HUES48 (cell line): Measurements from ENCODE around the gene FCHSD1.

Experiments used
- H3K27ac ChIP-seq: one replicate; pipeline ENCODE4 v1.7.0; 2013; ENCODE audit warnings: low read depth, low read length, inconsistent platforms
- H3K27me3 ChIP-seq: 2 replicates; pipeline ENCODE4 v1.6.1; 2013; ENCODE audit warnings: mild to moderate bottlenecking, low read length; ENCODE audit not compliant: control insufficient read depth, insufficient read depth
- H3K36me3 ChIP-seq: 2 replicates; pipeline ENCODE4 v1.6.1; 2013; ENCODE audit warnings: low read length; ENCODE audit not compliant: control insufficient read depth, insufficient read depth
- H3K4me1 ChIP-seq: 2 replicates; pipeline ENCODE4 v1.6.1; 2013; ENCODE audit warnings: mild to moderate bottlenecking, low read length; ENCODE audit not compliant: control insufficient read depth, insufficient read depth
- H3K4me3 ChIP-seq: 2 replicates; pipeline ENCODE4 v1.5.1; 2013; ENCODE audit warnings: mild to moderate bottlenecking, low read depth, low read length
- H3K9ac ChIP-seq: 2 replicates; pipeline ENCODE4 v1.6.1; 2013; ENCODE audit warnings: mild to moderate bottlenecking, low read depth, low read length, moderate library complexity
- H3K9me3 ChIP-seq: 2 replicates; pipeline ENCODE4 v1.6.1; 2013; ENCODE audit warnings: low read length; ENCODE audit not compliant: control insufficient read depth, insufficient read depth

Gene FCHSD1

GRCh38 chr5:141686648-141687416 lies 35.6 kb upstream of the FCHSD1 start:
- Histone ChIP-seq H3K9ac (no peak overlapping the region), H3K4me3 (no peak overlapping the region), H3K9me3 (no peaks in the 10 kb centered on the region)

GRCh38 chr5:141685591-141685990 lies 34.4 kb upstream of the FCHSD1 start:
- H3K9ac ChIP-seq, result no peak overlapping the region
- no peaks in the 10 kb centered on the region for H3K9me3 ChIP-seq
- no peaks in the 10 kb centered on the region for H3K36me3 ChIP-seq
- H3K27ac ChIP-seq, result no peak overlapping the region
- peaks cover 3% of the 10 kb centered on the region; the same call in 1 of the 2 replicates for H3K27me3 ChIP-seq
- no peak overlapping the region for H3K4me3 ChIP-seq
- peaks cover 32% of the 10 kb centered on the region for H3K4me1 ChIP-seq

More at GRCh38 chr5:141686648-141687416, 35.6 kb upstream of the FCHSD1 start:
- Histone ChIP-seq H3K27ac (peak overlapping the region; percentile 59), H3K4me1 (peaks cover 24% of the 10 kb centered on the region), H3K36me3 (no peaks in the 10 kb centered on the region), H3K27me3 (peaks cover 6% of the 10 kb centered on the region; the same call in 1 of the 2 replicates)

- H3K4me1 ChIP-seq, result peaks cover 36% of the 10 kb centered on the region
- peaks cover 7% of the 10 kb centered on the region; the same call in 1 of the 2 replicates for H3K36me3 ChIP-seq
- H3K27me3 ChIP-seq, result no peaks in the 10 kb centered on the region
- no peak overlapping the region for H3K27ac ChIP-seq
- H3K4me3 ChIP-seq, result no peak overlapping the region
- H3K9me3 ChIP-seq, result no peaks in the 10 kb centered on the region
- H3K9ac ChIP-seq, result no peak overlapping the region
These were observed 32.5 kb upstream of the FCHSD1 start for GRCh38 chr5:141683596-141684141.

GRCh38 chr5:141681695-141682641 lies 30.8 kb upstream of the FCHSD1 start, which contains the start of gene ARAP3:
TSS of gene ARAP3 (minus strand) at chr5:141682230. CDS start at chr5:141680486, 1,744 bp downstream.
- H3K27ac ChIP-seq, result peak within 1 kb of the TSS; percentile 94
- H3K9ac ChIP-seq, result peak within 1 kb of the TSS; percentile 58
- H3K27me3 ChIP-seq, result no peaks in the 10 kb centered on the region
- H3K9me3 ChIP-seq, result no peaks in the 10 kb centered on the region
- H3K4me1 ChIP-seq, result peaks cover 32% of the 10 kb centered on the region
- H3K36me3 ChIP-seq, result peaks cover 8% of the 10 kb centered on the region; the same call in 1 of the 2 replicates
- H3K4me3 ChIP-seq, result peak within 1 kb of the TSS; percentile 73

GRCh38 chr5:141681295-141681694 lies 30.1 kb upstream of the FCHSD1 start:
- H3K4me3 ChIP-seq, result peak overlapping the region; percentile 73
- peaks cover 8% of the 10 kb centered on the region; the same call in 1 of the 2 replicates for H3K36me3 ChIP-seq
- H3K27me3 ChIP-seq, result no peaks in the 10 kb centered on the region
- H3K27ac ChIP-seq, result peak overlapping the region; percentile 94
- H3K9me3 ChIP-seq, result no peaks in the 10 kb centered on the region
- H3K9ac ChIP-seq, result peak overlapping the region; percentile 49
- peaks cover 29% of the 10 kb centered on the region for H3K4me1 ChIP-seq

GRCh38 chr5:141680751-141681201 lies 29.6 kb upstream of the FCHSD1 start:
- Histone ChIP-seq H3K9me3 (no peaks in the 10 kb centered on the region), H3K9ac (no peak overlapping the region), H3K27ac (peak overlapping the region; percentile 94), H3K27me3 (no peaks in the 10 kb centered on the region), H3K4me1 (peaks cover 30% of the 10 kb centered on the region), H3K4me3 (peak overlapping the region; percentile 73), H3K36me3 (peaks cover 8% of the 10 kb centered on the region; the same call in 1 of the 2 replicates)

GRCh38 chr5:141680178-141680577 lies 29.0 kb upstream of the FCHSD1 start:
- Histone ChIP-seq H3K36me3 (peaks cover 8% of the 10 kb centered on the region; the same call in 1 of the 2 replicates), H3K27ac (peak overlapping the region; percentile 94), H3K4me3 (no peak overlapping the region), H3K9ac (no peak overlapping the region), H3K4me1 (peaks cover 33% of the 10 kb centered on the region), H3K9me3 (no peaks in the 10 kb centered on the region), H3K27me3 (no peaks in the 10 kb centered on the region)

GRCh38 chr5:141677415-141677814 lies 26.2 kb upstream of the FCHSD1 start:
- Histone ChIP-seq H3K27ac (no peak overlapping the region), H3K9me3 (no peaks in the 10 kb centered on the region), H3K36me3 (peaks cover 14% of the 10 kb centered on the region), H3K9ac (no peak overlapping the region), H3K4me1 (peaks cover 32% of the 10 kb centered on the region), H3K27me3 (no peaks in the 10 kb centered on the region), H3K4me3 (no peak overlapping the region)

- H3K36me3 ChIP-seq, result peaks cover 31% of the 10 kb centered on the region
- peak overlapping the region; percentile 81 for H3K27ac ChIP-seq
- no peak overlapping the region for H3K9ac ChIP-seq
- no peaks in the 10 kb centered on the region for H3K9me3 ChIP-seq
- no peaks in the 10 kb centered on the region for H3K27me3 ChIP-seq
- H3K4me3 ChIP-seq, result no peak overlapping the region
- peaks cover 22% of the 10 kb centered on the region for H3K4me1 ChIP-seq
These were observed 24.5 kb upstream of the FCHSD1 start for GRCh38 chr5:141675672-141676071.

GRCh38 chr5:141674747-141675146 lies 23.5 kb upstream of the FCHSD1 start:
- Histone ChIP-seq H3K27me3 (no peaks in the 10 kb centered on the region), H3K36me3 (peaks cover 36% of the 10 kb centered on the region), H3K9ac (no peak overlapping the region), H3K27ac (peak overlapping the region; percentile 81), H3K9me3 (no peaks in the 10 kb centered on the region), H3K4me3 (no peak overlapping the region), H3K4me1 (peaks cover 17% of the 10 kb centered on the region)
